ENCODE data around the gene DGKE. TPM values are rescaled to one million over a fixed set of nuclear protein-coding genes. Genes with fewer than 3 reads are reported as not detected.

DGKE gene
- total RNA-seq, 1 donor from 2014 or later: 85.0 TPM

- peaks cover 0 to 3% of the 10 kb centered on the region in 2 donors for H3K4me1 ChIP-seq
- no peak for TF ChIP-seq CTCF (IDR thresholded peaks at IDR 0.05)
- no peak overlapping the region for H3K4me3 ChIP-seq
- intact Hi-C loops (cut with DNase I): no loop called here
- H3K27ac ChIP-seq: no peak overlapping the region
- H3K27me3 ChIP-seq: no peaks in the 10 kb centered on the region
- H3K36me3 ChIP-seq: peaks cover 7 to 39% of the 10 kb centered on the region in 2 donors
- no peak for DNase-seq (ENCODE audit: low spot score in 2 of 2)
- no peaks in the 10 kb centered on the region for H3K9me3 ChIP-seq
These were observed 13.2 kb downstream of the DGKE start for GRCh38 chr17:56847106-56847505.

DNA sequence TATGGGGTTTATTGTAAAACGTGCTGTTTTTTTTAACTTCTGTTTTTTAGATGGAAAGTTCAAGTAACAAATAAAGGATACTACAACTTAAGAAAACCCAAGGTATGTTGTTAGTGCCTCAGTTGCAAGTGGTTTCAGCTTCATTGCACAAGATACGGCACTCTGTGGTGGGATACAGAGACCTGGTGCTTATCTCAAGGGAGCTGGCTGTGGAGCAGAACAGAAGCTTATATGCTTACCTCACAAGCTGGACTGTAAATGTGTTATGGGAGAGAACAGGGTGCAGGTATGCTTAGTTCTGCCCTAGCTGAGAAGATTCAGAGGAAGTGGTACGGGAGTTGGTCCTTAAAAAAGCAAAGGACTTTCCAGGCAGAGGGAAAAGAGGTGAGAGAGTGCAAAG, 15.2 kb downstream of the DGKE start:
- Histone ChIP-seq H3K9me3 (no peaks in the 10 kb centered on the region), H3K4me1 (no peaks in the 10 kb centered on the region), H3K27me3 (no peaks in the 10 kb centered on the region), H3K4me3 (no peak overlapping the region), H3K27ac (no peak overlapping the region), H3K36me3 (peaks cover 7 to 39% of the 10 kb centered on the region in 2 donors)
- TF ChIP-seq CTCF (IDR thresholded peaks at IDR 0.05): no peak
- intact Hi-C loops (cut with DNase I): no loop called here
- DNase-seq (ENCODE audit: low spot score in 2 of 2): no peak

- H3K27ac ChIP-seq: no peak overlapping the region
- DNase-seq (ENCODE audit: low spot score in 2 of 2): no peak
- H3K9me3 ChIP-seq: no peaks in the 10 kb centered on the region
- no peaks in the 10 kb centered on the region for H3K4me1 ChIP-seq
- intact Hi-C loops (cut with DNase I): no loop called here
- no peaks in the 10 kb centered on the region for H3K27me3 ChIP-seq
- H3K4me3 ChIP-seq: no peak overlapping the region
- H3K36me3 ChIP-seq: peaks cover 7 to 39% of the 10 kb centered on the region in 2 donors
- no peak for TF ChIP-seq CTCF (IDR thresholded peaks at IDR 0.05)
These were observed 16.6 kb downstream of the DGKE start for GRCh38 chr17:56850591-56850990.

DNA sequence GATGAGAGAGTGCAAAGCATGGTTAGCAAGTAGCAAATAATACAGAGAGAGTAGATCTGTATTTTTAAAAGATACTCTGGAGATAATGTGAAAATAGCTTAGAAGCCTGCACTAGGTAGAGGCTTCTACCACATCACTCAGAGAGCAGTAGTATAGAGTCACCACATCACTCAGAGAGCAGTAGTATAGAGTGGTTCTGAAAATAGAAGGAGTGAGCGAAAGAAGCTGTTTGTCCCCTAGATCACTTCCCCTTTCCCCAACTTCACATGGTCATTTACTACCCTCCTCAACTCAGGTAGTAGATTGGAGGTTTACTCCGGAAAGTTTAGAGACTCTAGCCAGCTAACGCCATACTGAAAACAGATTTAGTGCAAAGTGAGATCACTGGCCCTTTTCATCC, 17.1 kb downstream of the DGKE start:
- H3K27ac ChIP-seq: no peak overlapping the region
- H3K4me1 ChIP-seq: no peaks in the 10 kb centered on the region
- no peak for TF ChIP-seq CTCF (IDR thresholded peaks at IDR 0.05)
- H3K4me3 ChIP-seq: no peak overlapping the region
- no peaks in the 10 kb centered on the region for H3K27me3 ChIP-seq
- DNase-seq (ENCODE audit: low spot score in 2 of 2): no peak
- no peaks in the 10 kb centered on the region for H3K9me3 ChIP-seq
- intact Hi-C loops (cut with DNase I): no loop called here
- peaks cover 7 to 39% of the 10 kb centered on the region in 2 donors for H3K36me3 ChIP-seq

GRCh38 chr17:56861899-56862298, 27.9 kb downstream of the DGKE start:
- Histone ChIP-seq H3K4me3 (no peak overlapping the region), H3K27ac (no peak overlapping the region), H3K9me3 (no peaks in the 10 kb centered on the region), H3K4me1 (no peaks in the 10 kb centered on the region), H3K36me3 (peaks cover 14 to 35% of the 10 kb centered on the region in 2 donors), H3K27me3 (no peaks in the 10 kb centered on the region)
- DNase-seq (ENCODE audit: low spot score in 2 of 2): no peak
- intact Hi-C loops (cut with DNase I): no loop called here
- TF ChIP-seq CTCF (IDR thresholded peaks at IDR 0.05): no peak

DNA sequence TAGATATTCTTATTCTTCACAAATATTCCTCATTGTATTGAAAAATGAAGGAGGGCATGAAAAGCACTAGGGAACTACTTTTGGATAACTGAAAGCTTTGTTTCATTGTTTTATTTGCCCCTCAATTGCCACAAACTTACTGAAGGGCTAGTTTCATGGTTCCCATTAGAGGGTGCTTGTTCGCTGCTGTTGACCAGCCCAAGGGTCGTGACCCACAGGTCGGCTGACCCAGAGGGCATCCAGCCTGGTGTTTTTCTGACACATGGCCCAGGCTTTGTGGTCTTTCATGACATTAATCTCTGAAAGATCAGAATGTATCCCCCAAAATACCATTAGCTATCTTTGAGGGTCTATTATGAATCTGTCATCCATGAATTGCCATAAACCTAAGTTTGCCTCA, 30.0 kb downstream of the DGKE start:
- no peaks in the 10 kb centered on the region for H3K4me1 ChIP-seq
- intact Hi-C loops (cut with DNase I): no loop called here
- peaks cover 14 to 34% of the 10 kb centered on the region in 2 donors for H3K36me3 ChIP-seq

More for the DNA sequence above, 30.0 kb downstream of the DGKE start:
- no peak for DNase-seq (ENCODE audit: low spot score in 2 of 2)
- H3K27ac ChIP-seq: no peak overlapping the region
- TF ChIP-seq CTCF (IDR thresholded peaks at IDR 0.05): no peak
- no peaks in the 10 kb centered on the region for H3K9me3 ChIP-seq
- H3K27me3 ChIP-seq: no peaks in the 10 kb centered on the region
- no peak overlapping the region for H3K4me3 ChIP-seq

Measured in ascending aorta (tissue), 2 donors.